ENCODE results near the gene MYCT1. TPM values are rescaled to one million over a fixed set of nuclear protein-coding genes. Genes with fewer than 3 reads are reported as not detected.

MYCT1 gene
- total RNA-seq, 1 donor = 0.36 TPM

DNA sequence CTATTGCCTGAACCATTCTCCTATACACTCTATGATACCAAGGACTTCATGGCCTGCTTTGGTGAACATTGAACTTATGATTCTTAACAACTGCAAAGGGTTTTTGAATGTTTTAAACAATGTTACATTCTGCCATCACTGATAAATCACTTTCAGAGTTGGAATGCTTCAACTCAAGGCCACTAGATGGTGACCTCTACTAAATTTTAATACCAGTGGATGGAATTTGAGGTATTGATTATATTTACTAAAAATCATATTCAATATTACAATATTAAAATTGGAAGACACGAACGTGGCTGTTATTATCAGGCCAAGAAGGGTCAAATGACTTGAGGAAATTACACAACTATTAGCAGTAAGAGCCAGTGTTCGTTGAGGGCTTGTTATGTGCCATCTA, 18.6 kb downstream of the MYCT1 start:
- Histone ChIP-seq H3K27ac (ENCODE audit: low read depth, low read length) (no peak overlapping the region), H3K4me1 (ENCODE audit: insufficient read depth, low read length) (no peaks in the 10 kb centered on the region), H3K4me2 (ENCODE audit: insufficient read depth, low read length) (no peak overlapping the region), H3K9me3 (ENCODE audit: low read depth, low read length) (no peaks in the 10 kb centered on the region), H3K27me3 (ENCODE audit: insufficient read depth, low read length) (no peaks in the 10 kb centered on the region), H3K79me2 (ENCODE audit: insufficient read depth, low read length) (no peaks in the 10 kb centered on the region), H3K4me3 (ENCODE audit: insufficient read depth, low read length) (no peak overlapping the region), H3K36me3 (ENCODE audit: insufficient read depth, low read length) (no peaks in the 10 kb centered on the region), H2AFZ (ENCODE audit: low read length) (no peak overlapping the region), H4K20me1 (ENCODE audit: insufficient read depth, low read length) (no peaks in the 10 kb centered on the region)
- TF ChIP-seq, protein P1, sequence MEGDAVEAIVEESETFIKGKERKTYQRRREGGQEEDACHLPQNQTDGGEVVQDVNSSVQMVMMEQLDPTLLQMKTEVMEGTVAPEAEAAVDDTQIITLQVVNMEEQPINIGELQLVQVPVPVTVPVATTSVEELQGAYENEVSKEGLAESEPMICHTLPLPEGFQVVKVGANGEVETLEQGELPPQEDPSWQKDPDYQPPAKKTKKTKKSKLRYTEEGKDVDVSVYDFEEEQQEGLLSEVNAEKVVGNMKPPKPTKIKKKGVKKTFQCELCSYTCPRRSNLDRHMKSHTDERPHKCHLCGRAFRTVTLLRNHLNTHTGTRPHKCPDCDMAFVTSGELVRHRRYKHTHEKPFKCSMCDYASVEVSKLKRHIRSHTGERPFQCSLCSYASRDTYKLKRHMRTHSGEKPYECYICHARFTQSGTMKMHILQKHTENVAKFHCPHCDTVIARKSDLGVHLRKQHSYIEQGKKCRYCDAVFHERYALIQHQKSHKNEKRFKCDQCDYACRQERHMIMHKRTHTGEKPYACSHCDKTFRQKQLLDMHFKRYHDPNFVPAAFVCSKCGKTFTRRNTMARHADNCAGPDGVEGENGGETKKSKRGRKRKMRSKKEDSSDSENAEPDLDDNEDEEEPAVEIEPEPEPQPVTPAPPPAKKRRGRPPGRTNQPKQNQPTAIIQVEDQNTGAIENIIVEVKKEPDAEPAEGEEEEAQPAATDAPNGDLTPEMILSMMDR (IDR thresholded peaks at IDR 0.05; ENCODE audit: extremely low read depth, low read depth, low read length) = peak; percentile 37
- no peak for DNase-seq (ENCODE audit: insufficient read length, low spot score, missing footprints)

DNA sequence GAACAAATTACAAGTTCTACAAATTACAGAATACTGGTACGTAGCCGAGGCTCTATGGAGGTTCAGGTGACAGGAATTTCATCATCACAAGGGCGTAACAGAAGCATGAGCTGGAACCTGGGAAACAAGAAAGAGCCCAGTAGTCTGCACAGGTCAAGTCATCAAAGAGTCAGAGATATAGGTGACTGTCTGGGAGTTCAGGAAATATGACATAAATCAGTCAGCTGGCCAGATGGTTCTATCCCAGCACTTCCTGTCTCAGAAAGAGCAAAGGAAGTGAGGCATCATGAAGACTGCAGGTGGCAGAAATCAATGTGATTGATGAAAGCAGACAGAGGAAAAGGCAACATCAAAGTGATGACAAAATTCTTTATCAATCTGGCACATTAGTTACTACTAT, 23.3 kb downstream of the MYCT1 start:
- Histone ChIP-seq H3K79me2 (ENCODE audit: insufficient read depth, low read length) (no peaks in the 10 kb centered on the region), H3K4me3 (ENCODE audit: insufficient read depth, low read length) (no peak overlapping the region), H2AFZ (ENCODE audit: low read length) (no peak overlapping the region), H4K20me1 (ENCODE audit: insufficient read depth, low read length) (no peaks in the 10 kb centered on the region), H3K9me3 (ENCODE audit: low read depth, low read length) (no peaks in the 10 kb centered on the region), H3K4me2 (ENCODE audit: insufficient read depth, low read length) (no peak overlapping the region), H3K4me1 (ENCODE audit: insufficient read depth, low read length) (peaks cover 9% of the 10 kb centered on the region), H3K27me3 (ENCODE audit: insufficient read depth, low read length) (no peaks in the 10 kb centered on the region), H3K36me3 (ENCODE audit: insufficient read depth, low read length) (no peaks in the 10 kb centered on the region), H3K27ac (ENCODE audit: low read depth, low read length) (no peak overlapping the region)
- no peak for DNase-seq (ENCODE audit: insufficient read length, low spot score, missing footprints)
- TF ChIP-seq, protein P1 (IDR thresholded peaks at IDR 0.05; ENCODE audit: extremely low read depth, low read depth, low read length) = no peak

GRCh38 chr6:152721956-152722355, 24.3 kb downstream of the MYCT1 start:
- Histone ChIP-seq H3K27me3 (ENCODE audit: insufficient read depth, low read length) (no peaks in the 10 kb centered on the region), H2AFZ (ENCODE audit: low read length) (no peak overlapping the region), H3K4me1 (ENCODE audit: insufficient read depth, low read length) (peaks cover 9% of the 10 kb centered on the region), H3K79me2 (ENCODE audit: insufficient read depth, low read length) (no peaks in the 10 kb centered on the region), H3K4me3 (ENCODE audit: insufficient read depth, low read length) (no peak overlapping the region), H3K9me3 (ENCODE audit: low read depth, low read length) (no peaks in the 10 kb centered on the region), H4K20me1 (ENCODE audit: insufficient read depth, low read length) (no peaks in the 10 kb centered on the region), H3K4me2 (ENCODE audit: insufficient read depth, low read length) (no peak overlapping the region), H3K27ac (ENCODE audit: low read depth, low read length) (no peak overlapping the region), H3K36me3 (ENCODE audit: insufficient read depth, low read length) (no peaks in the 10 kb centered on the region)
- TF ChIP-seq, protein P1 (IDR thresholded peaks at IDR 0.05; ENCODE audit: extremely low read depth, low read depth, low read length) = no peak
- DNase-seq (ENCODE audit: insufficient read length, low spot score, missing footprints) = no peak

DNA sequence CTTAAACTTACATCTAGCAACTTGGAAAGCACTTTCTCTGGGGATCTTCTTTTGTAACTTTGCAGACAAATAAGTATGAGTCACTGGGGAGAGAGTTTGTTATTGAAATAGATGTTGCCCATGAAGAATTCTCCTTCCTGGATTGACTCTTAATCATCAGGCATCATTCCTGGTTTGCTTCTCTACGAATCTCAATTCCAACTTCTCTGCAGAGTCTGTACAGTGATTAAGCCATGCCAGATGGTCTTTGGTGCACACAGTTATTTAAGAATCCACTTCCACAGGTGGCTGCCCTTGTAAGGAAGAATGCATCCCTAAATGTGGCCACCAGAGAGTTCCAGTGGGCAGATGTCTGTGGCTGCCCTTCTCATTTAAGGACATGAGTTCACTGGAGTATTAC, 25.7 kb downstream of the MYCT1 start:
- H3K27me3 ChIP-seq (ENCODE audit: insufficient read depth, low read length) = no peaks in the 10 kb centered on the region
- peaks cover 9% of the 10 kb centered on the region for H3K4me1 ChIP-seq (ENCODE audit: insufficient read depth, low read length)
- H4K20me1 ChIP-seq (ENCODE audit: insufficient read depth, low read length) = no peaks in the 10 kb centered on the region
- no peaks in the 10 kb centered on the region for H3K9me3 ChIP-seq (ENCODE audit: low read depth, low read length)
- H3K4me2 ChIP-seq (ENCODE audit: insufficient read depth, low read length) = no peak overlapping the region
- no peak overlapping the region for H2AFZ ChIP-seq (ENCODE audit: low read length)
- H3K36me3 ChIP-seq (ENCODE audit: insufficient read depth, low read length) = no peaks in the 10 kb centered on the region
- H3K27ac ChIP-seq (ENCODE audit: low read depth, low read length) = no peak overlapping the region
- TF ChIP-seq, protein P1 (IDR thresholded peaks at IDR 0.05; ENCODE audit: extremely low read depth, low read depth, low read length) = no peak
- H3K79me2 ChIP-seq (ENCODE audit: insufficient read depth, low read length) = no peaks in the 10 kb centered on the region
- DNase-seq (ENCODE audit: insufficient read length, low spot score, missing footprints) = no peak
- no peak overlapping the region for H3K4me3 ChIP-seq (ENCODE audit: insufficient read depth, low read length)

Measured in osteoblast (primary cell).